A549 (cell line): ENCODE results near the gene RPL7L1. TPM values are rescaled to one million over a fixed set of nuclear protein-coding genes. Genes with fewer than 3 reads are reported as not detected.

ENCODE experiments used
- ATAC-seq, 2 experiments: fragments of 200-7000 bp in 1 of 2; fragments of >200 bp in 1 of 2; cut with Nextera tagmentation in 1 of 2; cut with Tn5 transposase in 1 of 2; 3 replicates each; pipeline versions ENCODE4 v1.8.0 to v1.9.1; 2018 to 2020; ENCODE audit warnings: mild to moderate bottlenecking in 1 of 2, moderate library complexity in 1 of 2
- CTCF ChIA-PET: fragments of 300-600 bp; sonication (Branson Sonifier 250); formaldehyde crosslinking; extraction: SDS; loops from one replicate; lab custom pipeline; 2021; ENCODE audit warnings: antibody characterized with exemption, inconsistent platforms; lab: Yijun Ruan, JAX
- POLR2A ChIA-PET: fragments of 350-600 bp; formaldehyde crosslinking; extraction: SDS; loops from one replicate; lab custom pipeline; 2021; ENCODE audit warnings: antibody characterized with exemption, inconsistent platforms; lab: Yijun Ruan, JAX
- DNase-seq, 2 experiments: peaks; one replicate each; pipeline versions ENCODE4 v3.0.0 to v3.0.0-alpha.2; 2011 to 2016; ENCODE audit warnings: low read depth in 1 of 2, low spot score in 1 of 2
- FAIRE-seq: peaks from 2 replicates; lab custom pipeline; 2011; peaks lifted over from hg19 to GRCh38; lab: Jason Lieb, UNC
- H3K27ac ChIP-seq, 2 experiments: fragments of >200 bp; sonication (Bioruptor Twin); formaldehyde crosslinking; 3 replicates each; pipeline ENCODE4 v1.5.1; 2016 to 2017
- H3K4me1 ChIP-seq: fragments of >200 bp; sonication (Bioruptor Twin); formaldehyde crosslinking; 3 replicates; pipeline ENCODE4 v1.6.1; 2016
- H3K4me2 ChIP-seq: fragments of >200 bp; sonication (Bioruptor Twin); formaldehyde crosslinking; 3 replicates; pipeline ENCODE4 v1.6.1; 2016
- H3K4me3 ChIP-seq: fragments of >200 bp; sonication (Bioruptor Twin); formaldehyde crosslinking; 3 replicates; pipeline ENCODE4 v1.5.1; 2016
- H3K9me3 ChIP-seq: fragments of >200 bp; sonication (Bioruptor Twin); formaldehyde crosslinking; 3 replicates; pipeline ENCODE4 v1.6.1; 2016
- ESRRA ChIP-seq: fragments of 150-350 bp; IDR thresholded peaks from 2 replicates; pipeline ENCODE4 v1.6.1; 2014; ENCODE audit warnings: mild to moderate bottlenecking, low read length, borderline replicate concordance
- FOSB ChIP-seq: fragments of 250-450 bp; sonication (Bioruptor Pico); IDR thresholded peaks from 2 replicates; pipeline ENCODE4 v1.5.0; 2020; ENCODE audit warnings: mild to moderate bottlenecking, moderate library complexity
- FOSL2 ChIP-seq, 2 experiments: fragments of 450-650 bp in 1 of 2; fragments of >200 bp in 1 of 2; sonication (Bioruptor Twin) in 1 of 2; formaldehyde crosslinking; IDR thresholded peaks; 2 replicates each; pipeline versions ENCODE4 v1.5.0 to v1.6.1; 2016 to 2020; ENCODE audit warnings: mild to moderate bottlenecking in 1 of 2, moderate library complexity in 1 of 2
- FOXS1 ChIP-seq: fragments of 250-450 bp; sonication (Bioruptor Pico); IDR thresholded peaks from 2 replicates; pipeline ENCODE4 v1.5.0; 2020; ENCODE audit warnings: mild to moderate bottlenecking, moderate library complexity
- GATA3 ChIP-seq: IDR thresholded peaks from 2 replicates; pipeline ENCODE4 v1.6.1; 2012; ENCODE audit warnings: borderline replicate concordance
- HEYL ChIP-seq: fragments of 250-450 bp; sonication (Bioruptor Pico); IDR thresholded peaks from 2 replicates; pipeline ENCODE4 v1.8.0; 2021; ENCODE audit warnings: mild to moderate bottlenecking, moderate library complexity
- HOXB13 ChIP-seq: fragments of 250-450 bp; sonication (Bioruptor Pico); IDR thresholded peaks from 2 replicates; pipeline ENCODE4 v1.5.0; 2020; ENCODE audit warnings: low read depth, mild to moderate bottlenecking, moderate library complexity
- JUN ChIP-seq, 2 experiments: fragments of >200 bp; sonication (Bioruptor Twin); formaldehyde crosslinking; IDR thresholded peaks; 2 replicates in 1 of 2; 3 replicates in 1 of 2; pipeline ENCODE4 v1.6.1; 2016 to 2017
- JUNB ChIP-seq: fragments of >200 bp; sonication (Bioruptor Twin); formaldehyde crosslinking; IDR thresholded peaks from 2 replicates; pipeline ENCODE4 v1.6.1; 2016
- KDM5A ChIP-seq: fragments of 200-600 bp; sonication (generic); IDR thresholded peaks from 2 replicates; pipeline ENCODE4 v1.6.1; 2016; ENCODE audit warnings: antibody characterized with exemption, mild to moderate bottlenecking
- MAFK ChIP-seq: fragments of 450-650 bp; IDR thresholded peaks from 2 replicates; pipeline ENCODE4 v1.6.1; 2014; ENCODE audit not compliant: partially characterized antibody
- MAX ChIP-seq: IDR thresholded peaks from 2 replicates; pipeline ENCODE4 v1.6.1; 2012
- MYC ChIP-seq: IDR thresholded peaks from 2 replicates; pipeline ENCODE4 v1.6.1; 2012; ENCODE audit warnings: mild to moderate bottlenecking, inconsistent platforms, low read length, improper control_type of control experiment, borderline replicate concordance
- NFE2L2 ChIP-seq: fragments of 150-350 bp; conservative IDR thresholded peaks from 2 replicates; pipeline ENCODE4 v1.6.1; 2014; ENCODE audit warnings: low read length
- NPAS2 ChIP-seq: fragments of 250-450 bp; sonication (Bioruptor Pico); IDR thresholded peaks from 2 replicates; pipeline ENCODE4 v1.8.0; 2022; ENCODE audit warnings: mild to moderate bottlenecking, moderate library complexity, borderline replicate concordance
- POLR2A ChIP-seq: IDR thresholded peaks from 2 replicates; pipeline ENCODE4 v1.6.1; 2012; ENCODE audit warnings: mild to moderate bottlenecking, low read length
- POLR2AphosphoS2 ChIP-seq: conservative IDR thresholded peaks from 2 replicates; pipeline ENCODE4 v1.6.1; 2012; ENCODE audit warnings: low read length, improper control_type of control experiment, inconsistent platforms
- RAD21 ChIP-seq, 2 experiments: fragments of >200 bp in 1 of 2; sonication (Bioruptor Twin) in 1 of 2; formaldehyde crosslinking in 1 of 2; IDR thresholded peaks in 1 of 2; conservative IDR thresholded peaks in 1 of 2; 2 replicates in 1 of 2; 3 replicates in 1 of 2; pipeline ENCODE4 v1.6.1; 2012 to 2018; ENCODE audit warnings: inconsistent platforms in 1 of 2
- RARB ChIP-seq: fragments of 250-450 bp; sonication (Bioruptor Pico); IDR thresholded peaks from 2 replicates; pipeline ENCODE4 v1.8.0; 2021; ENCODE audit warnings: mild to moderate bottlenecking, moderate library complexity
- RCOR1 ChIP-seq: fragments of 150-350 bp; IDR thresholded peaks from 2 replicates; pipeline ENCODE4 v1.6.1; 2014; ENCODE audit warnings: antibody characterized with exemption, low read length, low read depth
- TFCP2L1 ChIP-seq: fragments of 250-450 bp; sonication (Bioruptor Pico); IDR thresholded peaks from 2 replicates; pipeline ENCODE4 v1.5.0; 2021; ENCODE audit warnings: mild to moderate bottlenecking
- TP53 ChIP-seq: fragments of 250-450 bp; sonication (Bioruptor Pico); IDR thresholded peaks from 2 replicates; pipeline ENCODE4 v1.5.0; 2021; ENCODE audit warnings: mild to moderate bottlenecking, moderate library complexity
- USF2 ChIP-seq: fragments of 450-650 bp; IDR thresholded peaks from 2 replicates; pipeline ENCODE4 v1.6.1; 2014; ENCODE audit warnings: antibody characterized with exemption
- ZSCAN20 ChIP-seq: fragments of 250-450 bp; sonication (Bioruptor Pico); IDR thresholded peaks from 2 replicates; pipeline ENCODE4 v1.8.0; 2022; ENCODE audit warnings: mild to moderate bottlenecking, moderate library complexity
- WGBS: methylation state at CpG from one replicate; pipeline ENCODE4 v1.1.6; 2017; ENCODE audit errors: missing lambda C conversion rate; 5-methylcytosine and 5-hydroxymethylcytosine counted together
- polyA plus RNA-seq, 4 experiments: library from polyadenylated mRNA; depleted of rRNA in 3 of 4; stranded (reverse); fragments of >200 nt; fragmentation: RNase III in 1 of 4; extraction: RNeasy Plus Mini Kit Qiagen cat#74134 plus additional on column Dnase treatment in 1 of 4; gene quantifications; 2 replicates in 3 of 4; 3 replicates in 1 of 4; pipeline ENCODE4 v1.2.3, GENCODE V29; 2011 to 2017
- TF ChIP-seq, protein P1 (sequence below): fragments of >200 bp; sonication (Bioruptor Twin); formaldehyde crosslinking; IDR thresholded peaks from 3 replicates; pipeline ENCODE4 v1.5.1; 2016
- TF ChIP-seq, protein P2 (sequence below): fragments of >200 bp; sonication (Bioruptor Twin); formaldehyde crosslinking; IDR thresholded peaks from 2 replicates; pipeline ENCODE4 v1.6.1; 2016

The RPL7L1 gene
- polyA plus RNA-seq, 2 of the 4 experiments (the other 2 are of a cell fraction), result 46.4 to 84.1 TPM

DNA sequence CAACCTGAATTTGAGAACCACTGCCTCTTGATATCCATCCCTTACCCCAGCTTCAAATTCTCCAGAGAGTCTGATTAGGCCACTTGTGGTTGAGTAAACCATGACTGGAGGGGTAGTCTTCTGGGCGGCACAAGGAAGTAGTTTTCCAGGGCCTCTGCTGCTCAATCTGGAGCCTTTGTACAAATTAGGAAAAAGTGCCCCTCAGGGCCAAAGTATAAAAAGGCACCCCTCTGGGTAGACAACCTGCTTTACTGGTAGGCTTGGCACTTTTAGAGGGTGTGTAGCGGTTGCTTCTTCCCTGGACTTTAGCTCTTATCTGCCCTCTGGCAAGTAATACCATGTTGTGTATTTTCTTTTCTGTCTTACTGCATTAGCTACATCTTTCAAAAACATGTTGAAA, 32.9 kb upstream of the RPL7L1 start:
- Histone ChIP-seq H3K4me3 (no peak overlapping the region), H3K4me2 (no peak overlapping the region), H3K9me3 (no peaks in the 10 kb centered on the region), H3K27ac (no peak overlapping the region), H3K4me1 (no peaks in the 10 kb centered on the region)
- POLR2A ChIA-PET, result no interaction called here
- FAIRE-seq (no peak), DNase-seq (no peak), ATAC-seq (no peak)
- 98% methylated on average over 2 of the region's 2 CpGs for WGBS
- CTCF ChIA-PET, result interaction anchor here (1.0 to 2.7 kb wide), 4 partner anchors 10 to 185 kb away, joined by 3 to 8 read pairs (median 4); no protein-coding TSS in a partner anchor
- TF ChIP-seq JUNB (no peak), ZSCAN20 (CRISPR knock-in tag) (no peak), FOSL2 (IDR thresholded peaks at IDR 0.05) (no peak), FOSL2 (CRISPR knock-in tag; IDR thresholded peaks at IDR 0.05) (no peak), GATA3 (no peak), TFCP2L1 (CRISPR knock-in tag) (no peak), RCOR1 (no peak), NFE2L2 (no peak), USF2 (no peak), KDM5A (no peak)

- FAIRE-seq (no peak), ATAC-seq (no peak)
- CTCF ChIA-PET, result interaction anchor here (0.6 to 2.7 kb wide), 3 partner anchors 9 to 187 kb away, joined by 3 to 8 read pairs (median 4); no protein-coding TSS in a partner anchor
- Histone ChIP-seq H3K4me3 (no peak overlapping the region), H3K4me2 (no peak overlapping the region), H3K4me1 (no peaks in the 10 kb centered on the region)
- TF ChIP-seq POLR2A, result no peak
- no peak for TF ChIP-seq RAD21 (conservative IDR thresholded peaks at IDR 0.05 in 1 of 2, IDR thresholded peaks at IDR 0.05 in 1 of 2)
- TF ChIP-seq ESRRA, result no peak
- TF ChIP-seq HEYL (CRISPR knock-in tag), result no peak
- TF ChIP-seq, protein P1, sequence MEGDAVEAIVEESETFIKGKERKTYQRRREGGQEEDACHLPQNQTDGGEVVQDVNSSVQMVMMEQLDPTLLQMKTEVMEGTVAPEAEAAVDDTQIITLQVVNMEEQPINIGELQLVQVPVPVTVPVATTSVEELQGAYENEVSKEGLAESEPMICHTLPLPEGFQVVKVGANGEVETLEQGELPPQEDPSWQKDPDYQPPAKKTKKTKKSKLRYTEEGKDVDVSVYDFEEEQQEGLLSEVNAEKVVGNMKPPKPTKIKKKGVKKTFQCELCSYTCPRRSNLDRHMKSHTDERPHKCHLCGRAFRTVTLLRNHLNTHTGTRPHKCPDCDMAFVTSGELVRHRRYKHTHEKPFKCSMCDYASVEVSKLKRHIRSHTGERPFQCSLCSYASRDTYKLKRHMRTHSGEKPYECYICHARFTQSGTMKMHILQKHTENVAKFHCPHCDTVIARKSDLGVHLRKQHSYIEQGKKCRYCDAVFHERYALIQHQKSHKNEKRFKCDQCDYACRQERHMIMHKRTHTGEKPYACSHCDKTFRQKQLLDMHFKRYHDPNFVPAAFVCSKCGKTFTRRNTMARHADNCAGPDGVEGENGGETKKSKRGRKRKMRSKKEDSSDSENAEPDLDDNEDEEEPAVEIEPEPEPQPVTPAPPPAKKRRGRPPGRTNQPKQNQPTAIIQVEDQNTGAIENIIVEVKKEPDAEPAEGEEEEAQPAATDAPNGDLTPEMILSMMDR, result no peak
- no peak for TF ChIP-seq TP53 (CRISPR knock-in tag)
- TF ChIP-seq FOXS1 (CRISPR knock-in tag), result no peak
- no peak for TF ChIP-seq MYC
- TF ChIP-seq TFCP2L1 (CRISPR knock-in tag), result no peak
- TF ChIP-seq MAX, result no peak
- no peak for TF ChIP-seq HOXB13 (CRISPR knock-in tag)
- no peak for TF ChIP-seq FOSB (CRISPR knock-in tag)
- TF ChIP-seq, protein P2, sequence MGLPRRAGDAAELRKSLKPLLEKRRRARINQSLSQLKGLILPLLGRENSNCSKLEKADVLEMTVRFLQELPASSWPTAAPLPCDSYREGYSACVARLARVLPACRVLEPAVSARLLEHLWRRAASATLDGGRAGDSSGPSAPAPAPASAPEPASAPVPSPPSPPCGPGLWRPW, result no peak
- TF ChIP-seq USF2, result no peak
- TF ChIP-seq, all 56 proteins: peak for 0
- Histone ChIP-seq H3K9me3 (no peaks in the 10 kb centered on the region), H3K27ac (no peak overlapping the region)
- POLR2A ChIA-PET, result no interaction called here
- WGBS, result 80% methylated on average over 4 of the region's 4 CpGs
- DNase-seq, result no peak
Measured at GRCh38 chr6:42848700-42849099, 30.7 kb upstream of the RPL7L1 start.

- H3K4me1 ChIP-seq, result no peaks in the 10 kb centered on the region
- DNase-seq (no peak), ATAC-seq (no peak), FAIRE-seq (no peak)
- 97% methylated on average over 2 of the region's 2 CpGs for WGBS
- H3K9me3 ChIP-seq, result no peaks in the 10 kb centered on the region
- POLR2A ChIA-PET, result no interaction called here
- no peak for TF ChIP-seq NFE2L2
- no peak for TF ChIP-seq NPAS2 (CRISPR knock-in tag)
- TF ChIP-seq MAFK, result no peak
- TF ChIP-seq POLR2AphosphoS2, result no peak
- no peak for TF ChIP-seq JUN (IDR thresholded peaks at IDR 0.05)
- no peak for TF ChIP-seq RARB (CRISPR knock-in tag)
- TF ChIP-seq GATA3, result no peak
- TF ChIP-seq FOSL2 (IDR thresholded peaks at IDR 0.05), result no peak
- TF ChIP-seq FOSL2 (CRISPR knock-in tag; IDR thresholded peaks at IDR 0.05), result no peak
- no peak overlapping the region for H3K4me3 ChIP-seq
- H3K27ac ChIP-seq, result no peak overlapping the region
- no peak overlapping the region for H3K4me2 ChIP-seq
- CTCF ChIA-PET, result no interaction called here
Measured at GRCh38 chr6:42851599-42851998, 27.8 kb upstream of the RPL7L1 start.
